ENCODE measurements around the gene SYT1. TPM values are rescaled to one million over a fixed set of nuclear protein-coding genes. Genes with fewer than 3 reads are reported as not detected.
A peak's percentile ranks its signal among the peaks of the same experiment; 100 is the strongest.

Gene SYT1
- total RNA-seq, 1 donor: 0.81 TPM

- DNase-seq (ENCODE audit: low read depth in 2 of 3, low spot score in 2 of 3): no peak
Observed at GRCh38 chr12:79053394-79053793, 188.8 kb downstream of the SYT1 start.

GRCh38 chr12:79055926-79056674, 191.5 kb downstream of the SYT1 start:
- no peak for DNase-seq (ENCODE audit: low read depth in 2 of 3, low spot score in 2 of 3)

- no peak for DNase-seq (ENCODE audit: low read depth in 2 of 3, low spot score in 2 of 3)
Observed at GRCh38 chr12:79056775-79057174, 192.2 kb downstream of the SYT1 start.

GRCh38 chr12:79057540-79057939, 193.0 kb downstream of the SYT1 start:
- no peak for DNase-seq (ENCODE audit: low read depth in 2 of 3, low spot score in 2 of 3)

- peak in 1 of 3 donors; percentile 26 for DNase-seq (ENCODE audit: low read depth in 2 of 3, low spot score in 2 of 3)
Observed at GRCh38 chr12:79058342-79058741, 193.8 kb downstream of the SYT1 start.

- no peak for DNase-seq (ENCODE audit: low read depth in 2 of 3, low spot score in 2 of 3)
Observed at GRCh38 chr12:79059557-79059956, 195.0 kb downstream of the SYT1 start.

GRCh38 chr12:79063258-79063657, 198.7 kb downstream of the SYT1 start:
- DNase-seq (ENCODE audit: low read depth in 2 of 3, low spot score in 2 of 3): no peak

- DNase-seq (ENCODE audit: low read depth in 2 of 3, low spot score in 2 of 3): no peak
Observed at GRCh38 chr12:79067977-79068376, 203.4 kb downstream of the SYT1 start.

- DNase-seq (ENCODE audit: low read depth in 2 of 3, low spot score in 2 of 3): no peak
Observed at GRCh38 chr12:79069009-79069408, 204.4 kb downstream of the SYT1 start.

- DNase-seq (ENCODE audit: low read depth in 2 of 3, low spot score in 2 of 3): no peak
Observed at GRCh38 chr12:79071498-79071897, 206.9 kb downstream of the SYT1 start.

- DNase-seq (ENCODE audit: low read depth in 2 of 3, low spot score in 2 of 3): no peak
Observed at GRCh38 chr12:79073506-79073905, 208.9 kb downstream of the SYT1 start.

GRCh38 chr12:79082595-79082994, 218.0 kb downstream of the SYT1 start:
- DNase-seq (ENCODE audit: low read depth in 2 of 3, low spot score in 2 of 3): no peak

GRCh38 chr12:79083181-79083580, 218.6 kb downstream of the SYT1 start:
- DNase-seq (ENCODE audit: low read depth in 2 of 3, low spot score in 2 of 3): no peak

- DNase-seq (ENCODE audit: low read depth in 2 of 3, low spot score in 2 of 3): no peak
Observed at GRCh38 chr12:79085106-79085682, 220.6 kb downstream of the SYT1 start.

- no peak for DNase-seq (ENCODE audit: low read depth in 2 of 3, low spot score in 2 of 3)
Observed at GRCh38 chr12:79086541-79087296, 222.1 kb downstream of the SYT1 start.

- DNase-seq (ENCODE audit: low read depth in 2 of 3, low spot score in 2 of 3): no peak
Observed at GRCh38 chr12:79098530-79098929, 234.0 kb downstream of the SYT1 start.

- DNase-seq (ENCODE audit: low read depth in 2 of 3, low spot score in 2 of 3): no peak
Observed at GRCh38 chr12:79108962-79109361, 244.4 kb downstream of the SYT1 start.

GRCh38 chr12:79114896-79115295, 250.3 kb downstream of the SYT1 start:
- DNase-seq (ENCODE audit: low read depth in 2 of 3, low spot score in 2 of 3): no peak

GRCh38 chr12:79115743-79116142, 251.2 kb downstream of the SYT1 start:
- DNase-seq (ENCODE audit: low read depth in 2 of 3, low spot score in 2 of 3): no peak

- no peak for DNase-seq (ENCODE audit: low read depth in 2 of 3, low spot score in 2 of 3)
Observed at GRCh38 chr12:79119796-79120195, 255.2 kb downstream of the SYT1 start.

GRCh38 chr12:79121486-79121885, 256.9 kb downstream of the SYT1 start:
- peak in 2 of 3 donors; percentile 1 to 27 for DNase-seq (ENCODE audit: low read depth in 2 of 3, low spot score in 2 of 3)

- no peak for DNase-seq (ENCODE audit: low read depth in 2 of 3, low spot score in 2 of 3)
Observed at GRCh38 chr12:79124385-79124784, 259.8 kb downstream of the SYT1 start.
